Measurements from ENCODE around the gene PIK3R6. TPM values are rescaled to one million over a fixed set of nuclear protein-coding genes. Genes with fewer than 3 reads are reported as not detected.

The PIK3R6 gene
- total RNA-seq, 4 donors from 2014 or later, result 0.52 to 2.5 (median 1.1) TPM

- TF ChIP-seq CTCF (IDR thresholded peaks at IDR 0.05), result no peak
- no peak for TF ChIP-seq POLR2A (IDR thresholded peaks at IDR 0.05)
- WGBS, 2 donors, result 84 to 88% methylated on average over 12 of the region's 12 CpGs
- intact Hi-C loops (cut with DNase I; ENCODE audit: low total_unique reads), result no loop called here
- no peak overlapping the region for H3K4me3 ChIP-seq (ENCODE audit: low read depth, poor library complexity, severe bottlenecking)
- DNase-seq (ENCODE audit: low spot score in 2 of 2), result no peak
Observed at GRCh38 chr17:8753136-8753975, 114.1 kb downstream of the PIK3R6 start.

Other genes starting within 250 kb of the PIK3R6 start
- gene MYH10, start 236.9 kb downstream of the PIK3R6 start, total RNA-seq, result 10 to 100 TPM in 2 of 4 donors, 1 to 10 TPM in 2; 6.7 to 17.2 (median 11.4) TPM
- gene CCDC42, start 122.8 kb downstream of the PIK3R6 start, total RNA-seq, result not detected
- gene SPDYE4, start 109.1 kb downstream of the PIK3R6 start, total RNA-seq, result not detected
- gene MFSD6L, start 68.3 kb downstream of the PIK3R6 start, total RNA-seq, result under 1 TPM in 2 of 4 donors, not detected in 2; 0.19 to 0.23 TPM
- gene PIK3R5, start 98.0 kb upstream of the PIK3R6 start, total RNA-seq, result 10 to 100 TPM in 2 of 4 donors, 1 to 10 TPM in 2; 3.6 to 12.0 (median 8.2) TPM
- gene NTN1, start 153.8 kb upstream of the PIK3R6 start, total RNA-seq, result 10 to 100 TPM in 2 of 4 donors, 1 to 10 TPM in 2; 5.9 to 11.6 (median 8.5) TPM